GM12878 (cell line): ENCODE results near the gene TBKBP1. TPM values are rescaled to one million over a fixed set of nuclear protein-coding genes. Genes with fewer than 3 reads are reported as not detected.
A peak's percentile ranks its signal among the peaks of the same experiment; 100 is the strongest.

Experiments
- ATF7 ChIP-seq: fragments of 450-650 bp; IDR thresholded peaks from 2 replicates; pipeline ENCODE4 v1.6.1; 2016; ENCODE audit warnings: low read depth, mild to moderate bottlenecking
- BACH1 ChIP-seq: fragments of 450-650 bp; IDR thresholded peaks from 2 replicates; pipeline ENCODE4 v1.6.1; 2017; ENCODE audit warnings: mild to moderate bottlenecking, borderline replicate concordance
- BHLHE40 ChIP-seq, 2 experiments: fragments of 450-650 bp in 1 of 2; IDR thresholded peaks; 2 replicates each; pipeline ENCODE4 v1.6.1; 2011 to 2017; ENCODE audit warnings: low read depth in 2 of 2, borderline replicate concordance in 1 of 2, improper control_type of control experiment in 1 of 2, low read length in 1 of 2, mild to moderate bottlenecking in 1 of 2
- DPF2 ChIP-seq: fragments of 450-650 bp; IDR thresholded peaks from 2 replicates; pipeline ENCODE4 v1.6.1; 2017; ENCODE audit warnings: mild to moderate bottlenecking
- E2F4 ChIP-seq: IDR thresholded peaks from 2 replicates; pipeline ENCODE4 v1.6.1; 2012; ENCODE audit warnings: low read depth, low read length, improper control_type of control experiment
- EGR1 ChIP-seq, 2 experiments: IDR thresholded peaks; 1 replicate in 1 of 2; 2 replicates in 1 of 2; pipeline ENCODE4 v1.6.1; 2011 to 2012; ENCODE audit warnings: low read depth in 2 of 2, low read length in 2 of 2, borderline replicate concordance in 1 of 2, mild to moderate bottlenecking in 1 of 2, moderate library complexity in 1 of 2
- EP300 ChIP-seq, 2 experiments: fragments of 150-350 bp in 1 of 2; IDR thresholded peaks; 2 replicates each; pipeline ENCODE4 v1.6.1; 2011 to 2012; ENCODE audit warnings: low read depth in 2 of 2, low read length in 2 of 2, borderline replicate concordance in 1 of 2, improper control_type of control experiment in 1 of 2, inconsistent platforms in 1 of 2; ENCODE audit not compliant: control insufficient read depth in 1 of 2
- FOXM1 ChIP-seq: IDR thresholded peaks from 2 replicates; pipeline ENCODE4 v1.6.1; 2012; ENCODE audit warnings: low read depth, mild to moderate bottlenecking, inconsistent platforms, low read length, moderate library complexity
- GATAD2B ChIP-seq: fragments of 450-650 bp; conservative IDR thresholded peaks from 2 replicates; pipeline ENCODE4 v1.6.1; 2017; ENCODE audit warnings: low read depth, mild to moderate bottlenecking, moderate library complexity
- HDAC2 ChIP-seq: fragments of 200-600 bp; sonication (generic); IDR thresholded peaks from 2 replicates; pipeline ENCODE4 v1.6.1; 2017
- HDGF ChIP-seq: fragments of 450-650 bp; IDR thresholded peaks from 2 replicates; pipeline ENCODE4 v1.6.1; 2016; ENCODE audit warnings: antibody characterized with exemption
- IKZF1 ChIP-seq: fragments of 450-650 bp; conservative IDR thresholded peaks from 2 replicates; pipeline ENCODE4 v1.6.1; 2017; ENCODE audit warnings: antibody characterized with exemption, mild to moderate bottlenecking
- IKZF2 ChIP-seq, 2 experiments: fragments of 450-650 bp; IDR thresholded peaks; 2 replicates each; pipeline ENCODE4 v1.6.1; 2017; ENCODE audit warnings: mild to moderate bottlenecking in 2 of 2, moderate library complexity in 2 of 2
- MEF2B ChIP-seq: fragments of 450-650 bp; IDR thresholded peaks from 2 replicates; pipeline ENCODE4 v1.6.1; 2018; ENCODE audit warnings: mild to moderate bottlenecking, moderate library complexity; ENCODE audit not compliant: partially characterized antibody, poor library complexity, severe bottlenecking
- MTA3 ChIP-seq: IDR thresholded peaks from 2 replicates; pipeline ENCODE4 v1.6.1; 2012; ENCODE audit warnings: low read length, inconsistent platforms, borderline replicate concordance
- NBN ChIP-seq: fragments of 450-650 bp; IDR thresholded peaks from 2 replicates; pipeline ENCODE4 v1.6.1; 2016
- NR2C1 ChIP-seq: fragments of 450-650 bp; IDR thresholded peaks from 2 replicates; pipeline ENCODE4 v1.6.1; 2017; ENCODE audit warnings: antibody characterized with exemption, mild to moderate bottlenecking, moderate library complexity
- PAX5 ChIP-seq: IDR thresholded peaks from 2 replicates; pipeline ENCODE4 v1.6.1; 2011; ENCODE audit warnings: low read depth, low read length, borderline replicate concordance
- RAD21 ChIP-seq: IDR thresholded peaks from 2 replicates; pipeline ENCODE4 v1.6.1; 2011; ENCODE audit warnings: mild to moderate bottlenecking, low read depth, low read length, moderate library complexity; ENCODE audit not compliant: insufficient read depth
- RELA ChIP-seq: fragments of 450-650 bp; IDR thresholded peaks from 2 replicates; pipeline ENCODE4 v1.8.0; 2014; ENCODE audit warnings: borderline replicate concordance; ENCODE audit not compliant: partially characterized antibody
- RUNX3 ChIP-seq: IDR thresholded peaks from 2 replicates; pipeline ENCODE4 v1.6.1; 2012; ENCODE audit warnings: low read length, inconsistent platforms
- SPI1 ChIP-seq: IDR thresholded peaks from 2 replicates; pipeline ENCODE4 v1.6.1; 2011; ENCODE audit warnings: low read depth, mild to moderate bottlenecking, low read length, moderate library complexity, borderline replicate concordance; ENCODE audit not compliant: insufficient read depth
- TCF12 ChIP-seq: IDR thresholded peaks from 2 replicates; pipeline ENCODE4 v1.6.1; 2011; ENCODE audit warnings: low read depth, mild to moderate bottlenecking, low read length
- ZNF687 ChIP-seq: fragments of 450-650 bp; IDR thresholded peaks from 2 replicates; pipeline ENCODE4 v1.6.1; 2017; ENCODE audit warnings: mild to moderate bottlenecking, moderate library complexity
- polyA plus RNA-seq, 11 experiments: library from polyadenylated mRNA; depleted of rRNA in 4 of 11; unstranded in 6 of 11; stranded (reverse) in 5 of 11; fragments of >200 nt; fragmentation: Nextera tagmentation in 4 of 11; fragmentation: Illumina TruSeq in 1 of 11; extraction: Ambion mirVana in 4 of 11; extraction: Trizol in 1 of 11; gene quantifications; 1 replicate in 1 of 11; 2 replicates in 10 of 11; pipeline versions ENCODE4 v1.2.1 to v1.2.3, GENCODE V29; 2011 to 2016; ENCODE audit warnings: inconsistent platforms in 2 of 11, missing spikeins in 2 of 11, low read depth in 1 of 11
- total RNA-seq, 4 experiments: library from RNA; depleted of rRNA in 3 of 4; stranded (reverse); fragments of >200 nt in 3 of 4; fragmentation: Illumina TruSeq in 1 of 4; extraction: Trizol in 1 of 4; gene quantifications; 2 replicates each; pipeline versions ENCODE4 v1.2.1 to v1.2.3, GENCODE V29; 2013 to 2021
- TF ChIP-seq, protein P1 (sequence below): fragments of 450-650 bp; IDR thresholded peaks from 2 replicates; pipeline ENCODE4 v1.6.1; 2017; ENCODE audit warnings: low read depth, mild to moderate bottlenecking, moderate library complexity

The TBKBP1 gene
- total and polyA plus RNA-seq, 10 of the 15 experiments (the other 5 are each of a cell fraction or from before 2014, with no cell fraction given) = 0.11 to 2.7 (median 0.74) TPM; not detected in 3

- TF ChIP-seq ZNF687 (0 out of 2 replicates have a peak, but pooled peaks have one; percentile 28), MTA3 (no peak), RAD21 (no peak), E2F4 (no peak), SPI1 (peak; percentile 43; the same call in 1 of the 2 replicates), IKZF1 (peak; percentile 77), PAX5 (peak; percentile 60; the same call in 1 of the 2 replicates), EP300 (IDR thresholded peaks at IDR 0.05; ENCODE audit: borderline replicate concordance in 1 of 2, control insufficient read depth in 1 of 2, low read depth in 2 of 2, low read length in 2 of 2) (peak; percentile 18 to 30; a peak in 1 of 4 replicates), BACH1 (peak; percentile 52; the same call in 1 of the 2 replicates), TCF12 (no peak), IKZF2 (IDR thresholded peaks at IDR 0.05) (peak; percentile 52 to 68; a peak in 3 of 4 replicates), RUNX3 (peak; percentile 91), NBN (peak; percentile 64), ATF7 (peak; percentile 41; the same call in 1 of the 2 replicates), NR2C1 (peak; percentile 28; the same call in 1 of the 2 replicates), BHLHE40 (IDR thresholded peaks at IDR 0.05; ENCODE audit: borderline replicate concordance in 1 of 2, low read depth in 2 of 2, low read length in 1 of 2) (peak in 1 of 2 experiments; percentile 65; a peak in 1 of 4 replicates), HDAC2 (no peak), GATAD2B (peak; percentile 77), RELA (no peak), HDGF (0 out of 2 replicates have a peak, but pooled peaks have one; percentile 33), MEF2B (peak; percentile 62), EGR1 (IDR thresholded peaks at IDR 0.05; ENCODE audit: borderline replicate concordance in 1 of 2, low read depth in 2 of 2, low read length in 2 of 2) (peak in 1 of 2 experiments; percentile 86; a peak in 2 of 3 replicates), DPF2 (peak; percentile 90), FOXM1 (no peak)
- TF ChIP-seq, protein P1, sequence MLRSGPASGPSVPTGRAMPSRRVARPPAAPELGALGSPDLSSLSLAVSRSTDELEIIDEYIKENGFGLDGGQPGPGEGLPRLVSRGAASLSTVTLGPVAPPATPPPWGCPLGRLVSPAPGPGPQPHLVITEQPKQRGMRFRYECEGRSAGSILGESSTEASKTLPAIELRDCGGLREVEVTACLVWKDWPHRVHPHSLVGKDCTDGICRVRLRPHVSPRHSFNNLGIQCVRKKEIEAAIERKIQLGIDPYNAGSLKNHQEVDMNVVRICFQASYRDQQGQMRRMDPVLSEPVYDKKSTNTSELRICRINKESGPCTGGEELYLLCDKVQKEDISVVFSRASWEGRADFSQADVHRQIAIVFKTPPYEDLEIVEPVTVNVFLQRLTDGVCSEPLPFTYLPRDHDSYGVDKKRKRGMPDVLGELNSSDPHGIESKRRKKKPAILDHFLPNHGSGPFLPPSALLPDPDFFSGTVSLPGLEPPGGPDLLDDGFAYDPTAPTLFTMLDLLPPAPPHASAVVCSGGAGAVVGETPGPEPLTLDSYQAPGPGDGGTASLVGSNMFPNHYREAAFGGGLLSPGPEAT = peak; percentile 54; the same call in 1 of the 2 replicates
Measured at GRCh38 chr17:47703191-47703591, 9.2 kb downstream of the TBKBP1 start (continued).
